Mesodermal cell (in vitro differentiated cells): ENCODE results near the gene SPATA6. TPM values are rescaled to one million over a fixed set of nuclear protein-coding genes. Genes with fewer than 3 reads are reported as not detected.
"Not testable (repeated sequence)": the region's sequence is repeated elsewhere in the genome, so short reads cannot be mapped to it uniquely, and the experiment has no call there.

Experiments
- H3K27ac ChIP-seq: 2 replicates; pipeline ENCODE4 v1.7.0; 2013; ENCODE audit warnings: mild to moderate bottlenecking, low read depth, low read length, moderate library complexity; ENCODE audit not compliant: severe bottlenecking
- H3K36me3 ChIP-seq: 2 replicates; pipeline ENCODE4 v1.7.1; 2013; ENCODE audit warnings: mild to moderate bottlenecking, low read length, moderate library complexity; ENCODE audit not compliant: control insufficient read depth, insufficient read depth
- H3K4me1 ChIP-seq: one replicate; pipeline ENCODE4 v1.7.1; 2013; ENCODE audit warnings: mild to moderate bottlenecking, low read length; ENCODE audit not compliant: insufficient read depth, control insufficient read depth, poor library complexity, severe bottlenecking
- H3K4me3 ChIP-seq: 2 replicates; pipeline ENCODE4 v1.7.0; 2013; ENCODE audit warnings: low read length, control low read depth, mild to moderate bottlenecking; ENCODE audit not compliant: insufficient read depth, poor library complexity, severe bottlenecking; ENCODE audit errors: extremely low read depth
- H3K9me3 ChIP-seq: 2 replicates; pipeline ENCODE4 v1.7.1; 2013; ENCODE audit warnings: mild to moderate bottlenecking, low read length, moderate library complexity; ENCODE audit not compliant: control insufficient read depth
- WGBS, 2 experiments: methylation state at CpG; one replicate each; pipeline ENCODE4 v1.1.5; 2013; ENCODE audit warnings: missing lambda C conversion rate in 2 of 2; ENCODE audit not compliant: insufficient coverage in 2 of 2; 5-methylcytosine and 5-hydroxymethylcytosine counted together
- polyA plus RNA-seq, 2 experiments: library from polyadenylated mRNA; stranded (reverse); fragments of 50-300 nt; gene quantifications; one replicate each; pipeline ENCODE4 v1.2.3, GENCODE V29; 2013

The SPATA6 gene
- polyA plus RNA-seq (2013, experiment 1 of 2): 10.1 TPM
- polyA plus RNA-seq (2013, experiment 2 of 2): 10.6 TPM

DNA sequence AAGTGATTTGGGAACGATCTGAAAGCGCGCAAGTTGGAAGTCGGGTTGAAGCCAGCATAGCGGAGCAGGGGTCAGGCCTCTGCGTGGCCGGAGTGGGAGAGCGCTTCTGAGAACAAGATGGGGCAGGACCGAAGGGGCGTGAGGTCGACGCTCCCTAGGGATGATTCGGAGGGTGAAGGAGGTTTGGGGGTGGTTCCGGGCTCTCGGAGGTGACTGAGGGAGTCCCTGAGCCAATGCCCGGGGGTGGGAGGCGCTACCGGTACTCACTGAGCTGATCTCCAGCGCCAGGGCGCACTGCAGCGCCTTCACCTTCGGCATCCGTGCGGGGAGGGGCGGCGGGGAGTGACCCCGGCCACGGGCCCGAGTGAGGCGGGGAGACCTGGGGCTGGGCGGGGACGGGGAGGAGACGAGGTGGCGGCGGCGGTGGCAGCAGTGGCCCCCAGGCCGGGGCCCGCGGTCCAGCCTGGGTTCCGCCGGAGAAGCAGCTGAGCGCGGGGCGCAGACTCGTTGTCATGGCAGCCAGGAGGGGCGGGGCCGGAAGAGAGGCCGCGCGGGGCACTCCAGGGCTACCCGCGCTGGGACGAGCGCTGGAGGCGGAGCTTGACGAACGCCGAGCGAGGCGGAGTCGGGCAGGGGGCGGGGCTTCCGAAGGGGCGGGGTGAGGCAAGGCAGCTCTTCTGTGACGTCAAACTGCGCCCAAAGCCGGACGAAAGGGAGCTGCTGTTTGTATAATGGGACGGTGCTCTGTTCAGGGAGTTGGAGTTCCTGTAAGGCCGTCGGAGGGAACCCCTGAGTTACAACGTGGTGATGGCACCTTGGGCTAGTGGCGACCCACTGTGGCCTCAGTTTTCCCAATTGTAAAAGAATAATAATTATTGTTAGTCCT lies at the start of gene SPATA6:
SPATA6 (minus strand) TSS at position 514 of the 886 bp plus-strand sequence; CDS start at position 318, 196 bp downstream.
- H3K9me3 ChIP-seq: no peaks in the 10 kb centered on the region
- H3K4me1 ChIP-seq: peaks cover 10% of the 10 kb centered on the region
- H3K4me3 ChIP-seq: peak within 1 kb of the TSS; percentile 77
- H3K27ac ChIP-seq: peak within 1 kb of the TSS; percentile 73
- 1% methylated on average over 46 to 58 of the region's 73 CpGs for whole genome bisulfite sequencing, 2 experiments
- H3K36me3 ChIP-seq: no peaks in the 10 kb centered on the region

- not testable (repeated sequence) for H3K9me3 ChIP-seq, H3K4me1 ChIP-seq, H3K4me3 ChIP-seq, H3K27ac ChIP-seq, H3K36me3 ChIP-seq
- 93 to 94% methylated on average over 3 to 5 of the region's 6 CpGs for WGBS, 2 experiments
Observed at GRCh38 chr1:48519896-48520295, 47.9 kb upstream of the SPATA6 start.

- Histone ChIP-seq H3K4me3 (no peak overlapping the region), H3K27ac (no peak overlapping the region), H3K36me3 (no peaks in the 10 kb centered on the region), H3K9me3 (no peaks in the 10 kb centered on the region), H3K4me1 (no peaks in the 10 kb centered on the region)
- 0% methylated on average over 1 of the region's 1 CpG for WGBS, 2 experiments
Observed at GRCh38 chr1:48506870-48507269, 34.9 kb upstream of the SPATA6 start.

DNA sequence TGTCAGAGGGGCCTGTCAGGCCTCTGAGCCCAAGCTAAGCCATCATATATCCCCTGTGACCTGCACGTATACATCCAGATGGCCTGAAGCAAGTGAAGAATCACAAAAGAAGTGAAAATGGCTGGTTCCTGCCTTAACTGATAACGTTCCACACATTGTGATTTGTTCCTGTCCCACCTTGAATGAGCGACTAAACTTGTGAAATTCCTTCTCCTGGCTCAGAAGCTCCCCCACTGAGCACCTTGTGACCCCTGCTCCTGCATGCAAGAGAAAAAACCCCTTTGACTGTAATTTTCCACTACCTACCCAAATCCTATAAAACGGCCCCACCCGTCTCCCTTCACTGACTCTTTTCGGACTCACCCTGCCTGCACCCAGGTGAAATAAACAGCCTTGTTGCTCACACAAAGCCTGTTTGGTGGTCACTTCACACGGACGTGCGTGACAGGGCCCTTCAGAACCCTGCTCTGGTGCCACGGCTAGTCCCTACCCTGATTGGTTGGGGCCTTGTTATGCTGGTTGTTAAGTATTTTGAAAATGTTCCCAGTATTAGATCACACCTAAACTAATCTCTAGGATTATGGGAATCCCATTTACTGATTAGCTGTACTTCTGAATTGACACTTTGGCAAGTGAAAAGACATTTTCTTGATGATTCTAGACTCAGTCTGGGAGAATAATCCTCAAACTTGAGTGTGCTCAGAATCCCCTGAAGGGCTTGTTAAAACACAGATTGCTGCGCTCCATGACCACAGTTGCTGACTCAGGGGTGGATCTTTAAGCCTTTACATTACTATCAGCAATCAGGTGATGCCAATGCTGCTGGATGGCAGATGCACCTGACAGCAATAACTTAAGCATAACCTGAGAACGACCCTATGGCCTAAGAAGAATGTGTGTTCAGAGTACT lies 28.8 kb upstream of the SPATA6 start:
- peaks cover 2% of the 10 kb centered on the region for H3K4me1 ChIP-seq
- H3K4me3 ChIP-seq: no peak overlapping the region
- no peaks in the 10 kb centered on the region for H3K9me3 ChIP-seq
- no peaks in the 10 kb centered on the region for H3K36me3 ChIP-seq
- no peak overlapping the region for H3K27ac ChIP-seq
- WGBS, 2 experiments: 46 to 52% methylated on average over 7 to 8 of the region's 12 CpGs

DNA sequence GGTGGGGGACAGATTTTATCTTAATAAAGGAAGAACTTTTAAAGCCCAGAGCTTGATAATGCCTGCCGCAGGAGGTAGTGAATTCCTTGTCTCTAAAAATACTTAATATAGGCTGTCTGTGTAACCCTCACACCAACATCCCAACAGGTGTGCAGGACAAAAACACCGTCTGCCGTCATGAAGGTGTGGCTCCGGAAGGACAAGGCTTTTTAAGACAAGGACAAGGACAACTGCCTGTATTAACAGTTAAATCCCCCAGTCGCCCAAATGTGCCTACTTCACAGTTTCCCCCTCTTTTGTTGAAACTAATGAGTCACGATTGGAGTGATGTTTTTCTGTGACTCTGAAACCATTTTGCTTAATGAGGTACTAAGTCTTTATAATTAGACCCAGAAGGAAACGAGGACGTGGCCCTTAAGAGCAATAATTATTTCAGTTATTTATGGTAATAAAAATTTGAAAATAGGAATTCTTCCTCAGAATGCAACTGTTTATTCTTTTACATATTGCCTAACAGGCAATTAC lies 27.3 kb upstream of the SPATA6 start:
- no peaks in the 10 kb centered on the region for H3K9me3 ChIP-seq
- H3K27ac ChIP-seq: no peak overlapping the region
- no peak overlapping the region for H3K4me3 ChIP-seq
- WGBS, 2 experiments: 72 to 80% methylated on average over 2 to 3 of the region's 8 CpGs
- no peaks in the 10 kb centered on the region for H3K36me3 ChIP-seq
- H3K4me1 ChIP-seq: peaks cover 7% of the 10 kb centered on the region

- Histone ChIP-seq H3K4me1 (peaks cover 15% of the 10 kb centered on the region), H3K4me3 (no peak overlapping the region), H3K9me3 (no peaks in the 10 kb centered on the region), H3K36me3 (no peaks in the 10 kb centered on the region), H3K27ac (peak overlapping the region; percentile 36)
- WGBS, 2 experiments: 32 to 38% methylated on average over 9 to 10 of the region's 15 CpGs
Observed at GRCh38 chr1:48498096-48498791, 26.2 kb upstream of the SPATA6 start.

- WGBS, 2 experiments: 97 to 100% methylated on average over 2 of the region's 3 CpGs
- Histone ChIP-seq H3K4me1 (peaks cover 15% of the 10 kb centered on the region), H3K4me3 (no peak overlapping the region), H3K9me3 (no peaks in the 10 kb centered on the region), H3K27ac (no peak overlapping the region), H3K36me3 (no peaks in the 10 kb centered on the region)
Observed at GRCh38 chr1:48495911-48496310, 23.9 kb upstream of the SPATA6 start.

DNA sequence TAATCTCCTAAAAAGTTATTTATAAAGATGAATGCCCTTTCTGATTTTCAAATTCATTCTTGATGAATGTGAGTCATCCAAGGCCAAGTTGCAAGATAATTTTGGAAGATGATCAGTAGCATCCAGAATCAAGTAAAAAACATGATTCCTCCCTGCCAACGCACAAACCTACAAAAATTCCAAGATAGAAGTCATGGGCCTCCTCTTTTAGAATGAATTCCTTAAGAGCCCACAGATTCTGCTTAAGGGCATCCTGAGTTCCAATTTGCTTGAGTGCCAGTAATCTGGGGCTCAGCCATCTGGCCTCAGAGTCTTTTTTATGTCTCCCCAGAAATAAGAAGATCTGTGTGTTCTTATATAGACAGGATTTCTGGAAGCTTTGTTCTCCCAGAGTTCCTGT lies 23.2 kb upstream of the SPATA6 start:
- peaks cover 15% of the 10 kb centered on the region for H3K4me1 ChIP-seq
- H3K4me3 ChIP-seq: no peak overlapping the region
- WGBS, 2 experiments: 88 to 100% methylated on average over 1 of the region's 1 CpG
- no peaks in the 10 kb centered on the region for H3K36me3 ChIP-seq
- no peak overlapping the region for H3K27ac ChIP-seq
- H3K9me3 ChIP-seq: no peaks in the 10 kb centered on the region

GRCh38 chr1:48493970-48494769 lies 22.2 kb upstream of the SPATA6 start:
- H3K4me1 ChIP-seq: peaks cover 15% of the 10 kb centered on the region
- peak overlapping the region; percentile 83 for H3K27ac ChIP-seq
- H3K9me3 ChIP-seq: no peaks in the 10 kb centered on the region
- H3K36me3 ChIP-seq: no peaks in the 10 kb centered on the region
- no peak overlapping the region for H3K4me3 ChIP-seq
- 79 to 82% methylated on average over 4 of the region's 5 CpGs for WGBS, 2 experiments
